Right atrium auricular region (tissue), 2 donors: Measurements from ENCODE around the gene DGKK. TPM values are rescaled to one million over a fixed set of nuclear protein-coding genes. Genes with fewer than 3 reads are reported as not detected.

ENCODE experiments used
- DNase-seq: peaks from one replicate; pipeline ENCODE4 v3.0.0-alpha.2; 2019; ENCODE audit warnings: low spot score
- H3K27ac ChIP-seq, 2 donors: fragments of 200-600 bp; sonication (generic); 1 replicate in 1 of 2; 2 replicates in 1 of 2; pipeline ENCODE4 v1.5.1; 2016 to 2019
- H3K27me3 ChIP-seq, 2 donors: fragments of 200-600 bp; sonication (generic); one replicate each; pipeline versions ENCODE4 v1.5.1 to v1.6.0; 2017 to 2019
- H3K36me3 ChIP-seq: fragments of 200-600 bp; sonication (generic); one replicate; pipeline ENCODE4 v1.5.1; 2016
- H3K4me1 ChIP-seq, 2 donors: fragments of 200-600 bp; sonication (generic); one replicate each; pipeline versions ENCODE4 v1.5.1 to v1.6.0; 2017 to 2019
- H3K4me3 ChIP-seq, 2 donors: fragments of 200-600 bp; sonication (generic); 1 replicate in 1 of 2; 2 replicates in 1 of 2; pipeline ENCODE4 v1.5.1; 2017 to 2019; ENCODE audit warnings: mild to moderate bottlenecking in 1 of 2, moderate library complexity in 1 of 2
- H3K9me3 ChIP-seq, 2 donors: fragments of 200-600 bp; sonication (generic); one replicate each; pipeline ENCODE4 v1.5.1; 2019
- total RNA-seq, 2 donors: library from RNA; depleted of rRNA; stranded (reverse); fragments of >200 nt; gene quantifications; one replicate each; pipeline ENCODE4 v1.1.0, GENCODE V29; 2016
- TF ChIP-seq, protein P1 (sequence below), 2 donors: fragments of 200-600 bp; sonication (generic); IDR thresholded peaks; one replicate each; pipeline ENCODE4 v1.5.1; 2019; ENCODE audit warnings: antibody characterized with exemption in 2 of 2

The DGKK gene
- total RNA-seq, 2 donors from 2014 or later = not detected

DNA sequence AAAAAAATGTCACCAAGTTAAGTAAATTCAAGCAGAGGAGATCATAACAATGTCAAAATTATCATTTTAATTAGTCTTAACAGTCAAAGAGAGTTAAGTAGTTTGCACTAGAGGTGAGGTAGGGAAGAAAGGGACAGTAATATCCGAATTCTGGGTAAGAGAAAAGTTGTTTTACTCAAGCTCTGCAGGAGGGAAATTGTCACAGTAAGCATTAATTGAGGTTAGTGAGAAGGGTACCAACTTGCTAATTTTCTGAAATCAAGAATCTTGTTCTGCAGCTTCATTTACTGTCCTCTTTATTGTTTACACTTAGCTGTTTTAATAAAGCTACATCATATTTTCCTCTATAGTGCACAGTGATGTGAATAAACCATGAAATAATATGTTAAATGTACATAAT lies 11.0 kb downstream of the DGKK start:
- H3K36me3 ChIP-seq = no peaks in the 10 kb centered on the region
- H3K9me3 ChIP-seq = no peaks in the 10 kb centered on the region
- no peak overlapping the region for H3K4me3 ChIP-seq
- DNase-seq = no peak
- no peak overlapping the region for H3K27ac ChIP-seq
- H3K27me3 ChIP-seq = no peaks in the 10 kb centered on the region
- TF ChIP-seq, protein P1, sequence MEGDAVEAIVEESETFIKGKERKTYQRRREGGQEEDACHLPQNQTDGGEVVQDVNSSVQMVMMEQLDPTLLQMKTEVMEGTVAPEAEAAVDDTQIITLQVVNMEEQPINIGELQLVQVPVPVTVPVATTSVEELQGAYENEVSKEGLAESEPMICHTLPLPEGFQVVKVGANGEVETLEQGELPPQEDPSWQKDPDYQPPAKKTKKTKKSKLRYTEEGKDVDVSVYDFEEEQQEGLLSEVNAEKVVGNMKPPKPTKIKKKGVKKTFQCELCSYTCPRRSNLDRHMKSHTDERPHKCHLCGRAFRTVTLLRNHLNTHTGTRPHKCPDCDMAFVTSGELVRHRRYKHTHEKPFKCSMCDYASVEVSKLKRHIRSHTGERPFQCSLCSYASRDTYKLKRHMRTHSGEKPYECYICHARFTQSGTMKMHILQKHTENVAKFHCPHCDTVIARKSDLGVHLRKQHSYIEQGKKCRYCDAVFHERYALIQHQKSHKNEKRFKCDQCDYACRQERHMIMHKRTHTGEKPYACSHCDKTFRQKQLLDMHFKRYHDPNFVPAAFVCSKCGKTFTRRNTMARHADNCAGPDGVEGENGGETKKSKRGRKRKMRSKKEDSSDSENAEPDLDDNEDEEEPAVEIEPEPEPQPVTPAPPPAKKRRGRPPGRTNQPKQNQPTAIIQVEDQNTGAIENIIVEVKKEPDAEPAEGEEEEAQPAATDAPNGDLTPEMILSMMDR (IDR thresholded peaks at IDR 0.05) = no peak
- H3K4me1 ChIP-seq = no peaks in the 10 kb centered on the region

DNA sequence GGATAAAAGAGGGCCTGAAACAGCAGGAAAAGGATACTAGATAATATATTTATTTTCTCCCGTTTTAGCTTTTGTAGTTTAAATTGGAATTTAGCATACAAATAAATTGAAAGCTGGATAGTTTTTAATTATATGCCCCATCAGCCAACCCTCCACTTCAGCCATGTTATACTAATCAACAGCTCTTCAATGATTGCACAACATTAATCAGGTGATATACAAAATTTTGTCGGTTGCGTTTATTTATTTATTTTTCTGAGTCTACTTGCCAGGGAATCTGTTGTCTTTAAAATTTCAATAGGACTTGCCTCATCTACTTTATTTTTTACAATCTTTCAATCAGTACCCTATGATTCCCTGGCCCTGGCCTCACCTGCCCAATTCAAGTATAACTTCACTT lies 12.1 kb downstream of the DGKK start:
- Histone ChIP-seq H3K27ac (no peak overlapping the region), H3K4me3 (no peak overlapping the region), H3K9me3 (no peaks in the 10 kb centered on the region), H3K36me3 (no peaks in the 10 kb centered on the region), H3K27me3 (no peaks in the 10 kb centered on the region), H3K4me1 (no peaks in the 10 kb centered on the region)
- TF ChIP-seq, protein P1 (IDR thresholded peaks at IDR 0.05) = no peak
- DNase-seq = no peak

DNA sequence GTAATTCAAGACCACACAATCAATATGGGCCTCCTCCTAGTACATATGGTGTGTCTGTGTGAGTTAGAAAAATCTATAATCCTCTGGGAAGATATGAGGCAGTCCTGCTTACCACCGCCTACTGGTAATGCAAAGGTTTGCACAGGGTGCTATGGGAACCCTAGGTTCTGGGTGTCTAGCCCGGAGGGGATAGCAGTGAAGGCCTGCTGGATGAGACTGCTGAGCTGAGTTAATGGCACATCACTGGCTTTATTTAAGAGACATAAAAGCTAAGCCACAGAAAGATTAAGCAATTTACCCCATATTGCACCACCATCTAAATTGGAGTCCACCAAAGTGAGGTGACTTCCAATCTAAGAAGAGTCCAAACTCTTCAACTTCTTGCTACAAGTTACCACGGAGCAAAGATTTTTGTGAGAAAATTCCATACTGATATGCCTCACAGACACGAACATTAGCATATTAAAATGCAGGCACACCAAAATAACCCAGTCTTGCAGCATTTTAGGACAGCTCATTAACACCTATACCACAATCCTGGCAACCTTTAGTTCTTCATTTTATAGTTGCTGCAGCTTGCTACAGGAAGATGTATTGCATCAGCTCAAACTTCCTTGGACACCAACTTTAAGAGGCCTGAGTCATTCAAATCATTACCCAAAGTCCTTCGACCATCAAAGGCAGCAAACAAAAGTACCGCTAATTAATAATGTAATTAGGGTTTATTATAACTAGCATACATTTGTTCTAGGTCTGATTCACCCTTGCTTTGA lies 13.7 kb downstream of the DGKK start:
- Histone ChIP-seq H3K36me3 (no peaks in the 10 kb centered on the region), H3K4me3 (no peak overlapping the region), H3K4me1 (no peaks in the 10 kb centered on the region), H3K27me3 (no peaks in the 10 kb centered on the region), H3K27ac (no peak overlapping the region), H3K9me3 (no peaks in the 10 kb centered on the region)
- DNase-seq = no peak
- TF ChIP-seq, protein P1 (IDR thresholded peaks at IDR 0.05) = no peak

DNA sequence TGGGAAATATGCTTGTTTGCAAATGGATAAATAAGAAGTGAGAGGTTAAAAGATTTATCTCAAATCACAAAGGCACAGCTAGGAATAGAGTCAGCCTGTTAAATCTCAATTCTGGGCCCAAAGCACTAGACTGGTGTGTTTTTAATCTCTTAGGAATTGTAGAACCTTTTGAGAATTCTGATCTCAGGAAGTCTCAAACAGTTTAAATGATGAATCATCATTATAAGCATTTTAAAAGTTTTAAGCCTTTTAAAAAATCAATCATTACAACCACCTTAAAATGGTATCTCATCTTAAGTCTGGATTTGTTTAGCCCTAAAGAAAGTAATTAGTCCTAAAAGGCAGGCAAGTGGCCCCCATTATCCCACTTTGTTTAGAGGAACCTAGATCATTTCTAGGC lies 17.8 kb downstream of the DGKK start:
- H3K36me3 ChIP-seq = no peaks in the 10 kb centered on the region
- no peaks in the 10 kb centered on the region for H3K9me3 ChIP-seq
- no peak for DNase-seq
- no peaks in the 10 kb centered on the region for H3K4me1 ChIP-seq
- no peak overlapping the region for H3K27ac ChIP-seq
- no peak overlapping the region for H3K4me3 ChIP-seq
- H3K27me3 ChIP-seq = no peaks in the 10 kb centered on the region
- TF ChIP-seq, protein P1 (IDR thresholded peaks at IDR 0.05) = no peak

DNA sequence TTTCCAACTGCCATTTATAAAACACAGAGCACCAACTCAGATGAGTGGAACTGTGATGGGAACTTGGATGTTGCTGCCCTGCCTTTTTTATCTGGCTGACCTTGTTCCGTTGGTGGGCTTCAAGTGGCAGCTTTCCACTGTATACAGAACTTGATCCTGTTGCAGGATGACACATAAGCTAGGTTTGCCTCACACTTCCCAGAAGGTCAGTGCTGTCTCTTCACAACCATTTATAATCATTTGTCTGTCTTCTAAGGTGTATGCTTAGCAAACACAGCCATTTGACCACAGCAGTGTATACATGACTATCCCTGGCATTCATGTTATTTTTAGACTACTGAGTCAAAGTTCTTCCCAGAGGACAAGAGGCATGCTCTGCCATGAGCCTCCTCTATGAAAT lies 20.3 kb downstream of the DGKK start:
- no peaks in the 10 kb centered on the region for H3K9me3 ChIP-seq
- H3K27me3 ChIP-seq = no peaks in the 10 kb centered on the region
- no peaks in the 10 kb centered on the region for H3K4me1 ChIP-seq
- TF ChIP-seq, protein P1 (IDR thresholded peaks at IDR 0.05) = no peak
- DNase-seq = no peak
- H3K36me3 ChIP-seq = no peaks in the 10 kb centered on the region
- no peak overlapping the region for H3K4me3 ChIP-seq
- no peak overlapping the region for H3K27ac ChIP-seq

DNA sequence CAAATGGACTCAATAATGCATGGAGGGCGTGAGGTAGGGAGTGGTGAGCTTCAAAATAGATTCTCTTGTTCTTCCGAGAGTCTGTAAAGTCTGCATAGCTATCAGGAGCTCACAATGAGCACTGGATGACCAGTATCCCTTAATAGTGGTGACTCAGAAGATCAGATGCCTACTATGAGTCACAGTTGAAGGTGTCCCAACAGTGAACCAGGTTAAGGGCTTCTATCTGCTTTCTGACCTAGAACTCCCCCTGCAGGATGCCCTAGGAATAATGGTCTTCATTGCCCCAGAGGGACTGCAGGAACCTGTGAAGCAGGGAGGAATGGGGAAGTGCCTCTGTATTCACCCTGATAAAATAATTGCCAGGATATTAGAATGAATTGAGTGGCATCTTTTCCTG lies 22.1 kb downstream of the DGKK start:
- Histone ChIP-seq H3K36me3 (no peaks in the 10 kb centered on the region), H3K27ac (no peak overlapping the region), H3K9me3 (no peaks in the 10 kb centered on the region), H3K4me1 (no peaks in the 10 kb centered on the region), H3K4me3 (no peak overlapping the region), H3K27me3 (no peaks in the 10 kb centered on the region)
- DNase-seq = no peak
- TF ChIP-seq, protein P1 (IDR thresholded peaks at IDR 0.05) = no peak
